HepG2 (cell line): ENCODE results near the gene VWA1. TPM values are rescaled to one million over a fixed set of nuclear protein-coding genes. Genes with fewer than 3 reads are reported as not detected.

Source experiments
- BRD4 ChIP-seq: sonication (generic); formaldehyde crosslinking; IDR thresholded peaks from 2 replicates; pipeline ENCODE4 v1.4.0; 2020; ENCODE audit warnings: missing genetic modification reagents
- KMT2A ChIP-seq: sonication (generic); formaldehyde crosslinking; IDR thresholded peaks from 2 replicates; pipeline ENCODE4 v1.4.0; 2020; ENCODE audit warnings: missing genetic modification reagents
- MBNL3 ChIP-seq: fragments of 250-450 bp; sonication (Bioruptor Pico); conservative IDR thresholded peaks from 2 replicates; pipeline ENCODE4 v1.8.0; 2022; ENCODE audit warnings: mild to moderate bottlenecking, inconsistent platforms
- ZNF121 ChIP-seq: sonication (generic); formaldehyde crosslinking; IDR thresholded peaks from 2 replicates; pipeline ENCODE4 v1.5.0; 2020; ENCODE audit warnings: mild to moderate bottlenecking, missing genetic modification reagents
- ZNF703 ChIP-seq: sonication (generic); formaldehyde crosslinking; IDR thresholded peaks from 2 replicates; pipeline ENCODE4 v1.5.1; 2020; ENCODE audit warnings: missing genetic modification reagents, mild to moderate bottlenecking, moderate library complexity, borderline replicate concordance
- ZNF780A ChIP-seq: sonication (generic); formaldehyde crosslinking; IDR thresholded peaks from 2 replicates; pipeline ENCODE4 v1.8.0; 2022; ENCODE audit warnings: mild to moderate bottlenecking, missing genetic modification reagents, moderate library complexity
- polyA plus RNA-seq, 8 experiments: library from polyadenylated mRNA; depleted of rRNA in 3 of 8; stranded (reverse) in 7 of 8; unstranded in 1 of 8; fragments of >200 nt; fragmentation: Illumina TruSeq in 4 of 8; extraction: Trizol in 4 of 8; gene quantifications; 2 replicates each; pipeline versions ENCODE4 v1.2.1 to v1.2.3, GENCODE V29; 2011 to 2016; ENCODE audit warnings: low read depth in 4 of 8, missing spikeins in 1 of 8, mixed read lengths in 1 of 8; ENCODE audit not compliant: insufficient read depth in 1 of 8
- total RNA-seq, 5 experiments: library from RNA; depleted of rRNA; stranded (reverse); fragments of >200 nt; fragmentation: Illumina TruSeq; extraction: Trizol; gene quantifications; 2 replicates each; pipeline ENCODE4 v1.2.3, GENCODE V29; 2016; ENCODE audit warnings: low read depth in 1 of 5
- TF ChIP-seq, protein P1 (sequence below): sonication (generic); formaldehyde crosslinking; IDR thresholded peaks from 2 replicates; pipeline ENCODE4 v1.5.1; 2020; ENCODE audit warnings: mild to moderate bottlenecking, missing genetic modification reagents, moderate library complexity
- TF ChIP-seq, protein P2 (sequence below): sonication (generic); formaldehyde crosslinking; IDR thresholded peaks from 2 replicates; pipeline ENCODE4 v1.8.0; 2022; ENCODE audit warnings: missing genetic modification reagents, mild to moderate bottlenecking, inconsistent platforms, borderline replicate concordance
- TF ChIP-seq, protein P3 (sequence below), 2 experiments: sonication (generic) in 1 of 2; formaldehyde crosslinking in 1 of 2; IDR thresholded peaks; 2 replicates each; pipeline versions ENCODE4 v1.4.0 to v1.6.1; 2018 to 2020; ENCODE audit warnings: missing genetic modification reagents in 2 of 2, borderline replicate concordance in 1 of 2, low read depth in 1 of 2, mild to moderate bottlenecking in 1 of 2, missing biosample characterization in 1 of 2
- TF ChIP-seq, protein P4 (sequence below): sonication (generic); formaldehyde crosslinking; IDR thresholded peaks from 2 replicates; pipeline ENCODE4 v1.5.0; 2020; ENCODE audit warnings: mild to moderate bottlenecking, missing genetic modification reagents, moderate library complexity
- TF ChIP-seq, protein P5 (sequence below): sonication (generic); formaldehyde crosslinking; IDR thresholded peaks from 2 replicates; pipeline ENCODE4 v1.4.0; 2020; ENCODE audit warnings: mild to moderate bottlenecking, missing genetic modification reagents
- TF ChIP-seq, protein P6 (sequence below): sonication (generic); formaldehyde crosslinking; IDR thresholded peaks from 2 replicates; pipeline ENCODE4 v1.5.0; 2020; ENCODE audit warnings: mild to moderate bottlenecking, missing genetic modification reagents

Gene VWA1
- total and polyA plus RNA-seq, 2 of the 13 experiments (the other 11 are each of a cell fraction or from before 2014, with no cell fraction given), result 40.9 to 57.5 TPM

DNA sequence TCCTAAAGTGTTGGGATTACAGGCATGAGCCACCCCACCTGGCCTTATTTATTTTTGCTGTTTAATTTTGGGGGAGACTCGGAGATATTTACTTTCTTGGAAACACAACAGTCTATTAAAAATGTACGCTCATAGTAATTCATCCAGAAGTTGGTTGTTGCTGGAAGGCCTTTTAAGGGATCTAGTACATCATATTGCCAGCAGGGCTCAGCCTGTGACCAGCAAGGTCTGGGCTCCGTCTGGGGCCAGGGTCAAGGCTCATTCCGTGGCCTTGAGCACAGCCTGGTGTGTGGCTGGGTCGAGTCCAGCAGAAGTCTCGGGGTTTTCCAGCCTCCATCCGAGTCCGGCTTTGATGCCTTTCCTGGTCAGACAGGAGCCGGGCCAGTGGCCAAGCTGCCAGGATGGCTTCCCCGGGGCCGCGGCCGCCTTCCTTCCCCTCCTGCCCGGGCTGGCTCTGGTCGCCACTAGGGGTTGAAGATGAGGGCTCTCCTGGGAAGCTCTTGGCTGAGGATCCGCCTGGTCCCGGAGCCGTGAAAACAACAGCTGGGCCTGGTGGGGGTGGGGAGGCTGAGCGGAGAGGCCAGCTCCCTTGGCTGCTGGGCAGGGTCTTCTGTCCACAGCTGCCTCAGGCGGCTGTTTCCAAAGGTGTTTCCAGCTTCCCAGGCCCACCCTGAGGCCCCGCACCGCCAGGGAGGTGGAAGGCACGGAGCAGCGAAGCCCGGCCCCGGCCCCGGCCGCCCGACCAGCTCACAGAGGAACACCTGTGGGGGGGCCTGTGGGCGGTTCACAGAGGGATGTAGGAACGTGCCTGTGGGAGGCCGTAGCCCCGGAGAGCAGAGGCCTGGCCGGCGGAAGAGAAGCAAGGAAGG is 5.1 kb upstream of the VWA1 start (continued):
- TF ChIP-seq, protein P1, sequence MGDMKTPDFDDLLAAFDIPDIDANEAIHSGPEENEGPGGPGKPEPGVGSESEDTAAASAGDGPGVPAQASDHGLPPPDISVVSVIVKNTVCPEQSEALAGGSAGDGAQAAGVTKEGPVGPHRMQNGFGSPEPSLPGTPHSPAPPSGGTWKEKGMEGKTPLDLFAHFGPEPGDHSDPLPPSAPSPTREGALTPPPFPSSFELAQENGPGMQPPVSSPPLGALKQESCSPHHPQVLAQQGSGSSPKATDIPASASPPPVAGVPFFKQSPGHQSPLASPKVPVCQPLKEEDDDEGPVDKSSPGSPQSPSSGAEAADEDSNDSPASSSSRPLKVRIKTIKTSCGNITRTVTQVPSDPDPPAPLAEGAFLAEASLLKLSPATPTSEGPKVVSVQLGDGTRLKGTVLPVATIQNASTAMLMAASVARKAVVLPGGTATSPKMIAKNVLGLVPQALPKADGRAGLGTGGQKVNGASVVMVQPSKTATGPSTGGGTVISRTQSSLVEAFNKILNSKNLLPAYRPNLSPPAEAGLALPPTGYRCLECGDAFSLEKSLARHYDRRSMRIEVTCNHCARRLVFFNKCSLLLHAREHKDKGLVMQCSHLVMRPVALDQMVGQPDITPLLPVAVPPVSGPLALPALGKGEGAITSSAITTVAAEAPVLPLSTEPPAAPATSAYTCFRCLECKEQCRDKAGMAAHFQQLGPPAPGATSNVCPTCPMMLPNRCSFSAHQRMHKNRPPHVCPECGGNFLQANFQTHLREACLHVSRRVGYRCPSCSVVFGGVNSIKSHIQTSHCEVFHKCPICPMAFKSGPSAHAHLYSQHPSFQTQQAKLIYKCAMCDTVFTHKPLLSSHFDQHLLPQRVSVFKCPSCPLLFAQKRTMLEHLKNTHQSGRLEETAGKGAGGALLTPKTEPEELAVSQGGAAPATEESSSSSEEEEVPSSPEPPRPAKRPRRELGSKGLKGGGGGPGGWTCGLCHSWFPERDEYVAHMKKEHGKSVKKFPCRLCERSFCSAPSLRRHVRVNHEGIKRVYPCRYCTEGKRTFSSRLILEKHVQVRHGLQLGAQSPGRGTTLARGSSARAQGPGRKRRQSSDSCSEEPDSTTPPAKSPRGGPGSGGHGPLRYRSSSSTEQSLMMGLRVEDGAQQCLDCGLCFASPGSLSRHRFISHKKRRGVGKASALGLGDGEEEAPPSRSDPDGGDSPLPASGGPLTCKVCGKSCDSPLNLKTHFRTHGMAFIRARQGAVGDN (CRISPR knock-in tag), result peak; percentile 74
- TF ChIP-seq, protein P2, sequence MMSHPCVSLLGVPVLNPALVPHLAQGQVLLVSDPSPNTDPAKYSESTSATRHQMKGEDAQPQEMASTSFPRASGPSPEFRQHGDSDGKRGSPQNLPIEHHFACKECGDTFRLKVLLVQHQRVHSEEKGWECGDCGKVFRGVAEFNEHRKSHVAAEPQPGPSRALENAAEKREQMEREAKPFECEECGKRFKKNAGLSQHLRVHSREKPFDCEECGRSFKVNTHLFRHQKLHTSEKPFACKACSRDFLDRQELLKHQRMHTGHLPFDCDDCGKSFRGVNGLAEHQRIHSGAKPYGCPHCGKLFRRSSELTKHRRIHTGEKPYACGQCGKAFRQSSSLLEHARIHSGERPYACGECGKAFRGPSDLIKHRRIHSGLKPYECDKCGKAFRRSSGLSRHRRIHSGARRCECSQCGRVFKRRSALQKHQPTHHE (CRISPR knock-in tag), result no peak
- TF ChIP-seq KMT2A (CRISPR knock-in tag) (peak; percentile 44; the same call in 1 of the 2 replicates), ZNF780A (0 out of 2 replicates have a peak, but pooled peaks have one; percentile 27), ZNF703 (peak; percentile 57; the same call in 1 of the 2 replicates), MBNL3 (CRISPR knock-in tag) (no peak), ZNF121 (CRISPR knock-in tag) (no peak; the same call in 1 of the 2 replicates), BRD4 (CRISPR knock-in tag) (peak; percentile 38; the same call in 1 of the 2 replicates)
- TF ChIP-seq, protein P3, sequence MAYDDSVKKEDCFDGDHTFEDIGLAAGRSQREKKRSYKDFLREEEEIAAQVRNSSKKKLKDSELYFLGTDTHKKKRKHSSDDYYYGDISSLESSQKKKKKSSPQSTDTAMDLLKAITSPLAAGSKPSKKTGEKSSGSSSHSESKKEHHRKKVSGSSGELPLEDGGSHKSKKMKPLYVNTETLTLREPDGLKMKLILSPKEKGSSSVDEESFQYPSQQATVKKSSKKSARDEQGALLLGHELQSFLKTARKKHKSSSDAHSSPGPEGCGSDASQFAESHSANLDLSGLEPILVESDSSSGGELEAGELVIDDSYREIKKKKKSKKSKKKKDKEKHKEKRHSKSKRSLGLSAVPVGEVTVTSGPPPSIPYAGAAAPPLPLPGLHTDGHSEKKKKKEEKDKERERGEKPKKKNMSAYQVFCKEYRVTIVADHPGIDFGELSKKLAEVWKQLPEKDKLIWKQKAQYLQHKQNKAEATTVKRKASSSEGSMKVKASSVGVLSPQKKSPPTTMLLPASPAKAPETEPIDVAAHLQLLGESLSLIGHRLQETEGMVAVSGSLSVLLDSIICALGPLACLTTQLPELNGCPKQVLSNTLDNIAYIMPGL (CRISPR knock-in tag; IDR thresholded peaks at IDR 0.05; ENCODE audit: borderline replicate concordance in 1 of 2, low read depth in 1 of 2), result peak in 1 of 2 experiments; percentile 60; a peak in 3 of 4 replicates
- TF ChIP-seq, protein P4, sequence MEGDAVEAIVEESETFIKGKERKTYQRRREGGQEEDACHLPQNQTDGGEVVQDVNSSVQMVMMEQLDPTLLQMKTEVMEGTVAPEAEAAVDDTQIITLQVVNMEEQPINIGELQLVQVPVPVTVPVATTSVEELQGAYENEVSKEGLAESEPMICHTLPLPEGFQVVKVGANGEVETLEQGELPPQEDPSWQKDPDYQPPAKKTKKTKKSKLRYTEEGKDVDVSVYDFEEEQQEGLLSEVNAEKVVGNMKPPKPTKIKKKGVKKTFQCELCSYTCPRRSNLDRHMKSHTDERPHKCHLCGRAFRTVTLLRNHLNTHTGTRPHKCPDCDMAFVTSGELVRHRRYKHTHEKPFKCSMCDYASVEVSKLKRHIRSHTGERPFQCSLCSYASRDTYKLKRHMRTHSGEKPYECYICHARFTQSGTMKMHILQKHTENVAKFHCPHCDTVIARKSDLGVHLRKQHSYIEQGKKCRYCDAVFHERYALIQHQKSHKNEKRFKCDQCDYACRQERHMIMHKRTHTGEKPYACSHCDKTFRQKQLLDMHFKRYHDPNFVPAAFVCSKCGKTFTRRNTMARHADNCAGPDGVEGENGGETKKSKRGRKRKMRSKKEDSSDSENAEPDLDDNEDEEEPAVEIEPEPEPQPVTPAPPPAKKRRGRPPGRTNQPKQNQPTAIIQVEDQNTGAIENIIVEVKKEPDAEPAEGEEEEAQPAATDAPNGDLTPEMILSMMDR, result peak; percentile 45
- TF ChIP-seq, protein P5, sequence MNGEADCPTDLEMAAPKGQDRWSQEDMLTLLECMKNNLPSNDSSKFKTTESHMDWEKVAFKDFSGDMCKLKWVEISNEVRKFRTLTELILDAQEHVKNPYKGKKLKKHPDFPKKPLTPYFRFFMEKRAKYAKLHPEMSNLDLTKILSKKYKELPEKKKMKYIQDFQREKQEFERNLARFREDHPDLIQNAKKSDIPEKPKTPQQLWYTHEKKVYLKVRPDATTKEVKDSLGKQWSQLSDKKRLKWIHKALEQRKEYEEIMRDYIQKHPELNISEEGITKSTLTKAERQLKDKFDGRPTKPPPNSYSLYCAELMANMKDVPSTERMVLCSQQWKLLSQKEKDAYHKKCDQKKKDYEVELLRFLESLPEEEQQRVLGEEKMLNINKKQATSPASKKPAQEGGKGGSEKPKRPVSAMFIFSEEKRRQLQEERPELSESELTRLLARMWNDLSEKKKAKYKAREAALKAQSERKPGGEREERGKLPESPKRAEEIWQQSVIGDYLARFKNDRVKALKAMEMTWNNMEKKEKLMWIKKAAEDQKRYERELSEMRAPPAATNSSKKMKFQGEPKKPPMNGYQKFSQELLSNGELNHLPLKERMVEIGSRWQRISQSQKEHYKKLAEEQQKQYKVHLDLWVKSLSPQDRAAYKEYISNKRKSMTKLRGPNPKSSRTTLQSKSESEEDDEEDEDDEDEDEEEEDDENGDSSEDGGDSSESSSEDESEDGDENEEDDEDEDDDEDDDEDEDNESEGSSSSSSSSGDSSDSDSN (CRISPR knock-in tag), result peak; percentile 94
- TF ChIP-seq, protein P6, sequence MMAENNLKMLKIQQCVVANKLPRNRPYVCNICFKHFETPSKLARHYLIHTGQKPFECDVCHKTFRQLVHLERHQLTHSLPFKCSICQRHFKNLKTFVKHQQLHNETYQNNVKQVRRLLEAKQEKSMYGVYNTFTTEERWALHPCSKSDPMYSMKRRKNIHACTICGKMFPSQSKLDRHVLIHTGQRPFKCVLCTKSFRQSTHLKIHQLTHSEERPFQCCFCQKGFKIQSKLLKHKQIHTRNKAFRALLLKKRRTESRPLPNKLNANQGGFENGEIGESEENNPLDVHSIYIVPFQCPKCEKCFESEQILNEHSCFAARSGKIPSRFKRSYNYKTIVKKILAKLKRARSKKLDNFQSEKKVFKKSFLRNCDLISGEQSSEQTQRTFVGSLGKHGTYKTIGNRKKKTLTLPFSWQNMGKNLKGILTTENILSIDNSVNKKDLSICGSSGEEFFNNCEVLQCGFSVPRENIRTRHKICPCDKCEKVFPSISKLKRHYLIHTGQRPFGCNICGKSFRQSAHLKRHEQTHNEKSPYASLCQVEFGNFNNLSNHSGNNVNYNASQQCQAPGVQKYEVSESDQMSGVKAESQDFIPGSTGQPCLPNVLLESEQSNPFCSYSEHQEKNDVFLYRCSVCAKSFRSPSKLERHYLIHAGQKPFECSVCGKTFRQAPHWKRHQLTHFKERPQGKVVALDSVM (CRISPR knock-in tag), result peak; percentile 93
